ENCODE results near the gene PIP4K2C. TPM values are rescaled to one million over a fixed set of nuclear protein-coding genes. Genes with fewer than 3 reads are reported as not detected.

The PIP4K2C gene
- total RNA-seq, 2 experiments from 2014 or later: 17.8 to 20.6 TPM

DNA sequence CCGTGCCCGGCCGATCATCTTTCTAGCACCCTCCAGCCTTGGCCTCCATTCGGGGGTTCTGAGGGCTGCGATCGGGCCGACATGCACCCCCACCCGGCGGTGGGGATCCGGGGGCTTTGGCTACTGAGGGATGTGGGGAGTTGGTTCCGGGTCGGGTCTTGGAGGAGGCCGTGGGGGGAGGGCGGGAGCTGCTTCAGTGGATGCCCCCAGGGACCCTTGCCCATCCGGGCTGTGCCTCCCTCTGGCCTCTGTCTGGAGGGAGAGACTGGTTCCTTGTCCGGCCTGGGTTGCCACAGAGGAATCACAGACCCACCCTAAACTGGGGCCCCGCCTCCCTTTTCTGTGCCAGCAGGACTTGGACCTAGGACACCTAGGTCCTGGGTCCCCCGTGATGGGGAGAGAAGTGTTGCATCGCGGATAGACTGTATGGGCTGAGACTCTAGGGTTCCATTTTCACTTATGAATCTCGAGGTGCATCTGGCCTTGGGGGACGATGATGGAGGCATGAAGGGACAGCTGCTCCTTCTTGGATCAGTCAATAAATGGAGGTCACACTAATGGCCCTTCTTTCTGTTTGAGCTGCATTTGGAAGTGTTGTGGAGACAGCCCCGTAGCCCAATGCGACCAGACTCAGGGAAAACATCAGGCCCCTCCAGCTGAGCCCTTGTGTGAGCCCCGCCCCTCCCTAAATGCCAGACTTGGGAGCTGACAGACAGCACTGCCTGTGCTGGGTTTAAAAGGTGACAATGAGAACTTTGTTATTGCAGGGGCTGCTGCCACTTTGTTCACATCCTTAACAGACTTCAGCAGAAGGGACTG, 14.2 kb downstream of the PIP4K2C start:
- H3K9me3 Mint-ChIP-seq: no peaks in the 10 kb centered on the region
- peaks cover 23% of the 10 kb centered on the region for H3K4me1 Mint-ChIP-seq (ENCODE audit: low read depth)
- peaks cover 10% of the 10 kb centered on the region for H3K36me3 Mint-ChIP-seq
- DNase-seq: peak; percentile 31
- no peaks in the 10 kb centered on the region for H3K27me3 Mint-ChIP-seq
- intact Hi-C loops (cut with micrococcal nuclease): loop anchor here (2.0 kb wide), 1 partner anchor 14 kb away; the partner anchor contains the start of gene PIP4K2C
- ChIA-PET POLR2A (interaction anchor here (1.5 kb wide), 1 partner anchor 13 kb away, joined by 11 read pairs; the partner anchor contains the start of gene PIP4K2C), CTCF (interaction anchor here (1.2 to 3.6 kb wide), 2 partner anchors 12 to 21 kb away, joined by 3 to 26 read pairs; no protein-coding TSS in a partner anchor)
- peak overlapping the region; percentile 8 for H3K27ac Mint-ChIP-seq
- peak overlapping the region; percentile 74 for H3K4me3 Mint-ChIP-seq

- no peak for DNase-seq
- intact Hi-C loops (cut with micrococcal nuclease): loop anchor here (2.0 kb wide), 1 partner anchor 15 kb away; the partner anchor contains the start of gene PIP4K2C
- POLR2A ChIA-PET: interaction anchor here (1.5 kb wide), 1 partner anchor 14 kb away, joined by 11 read pairs; the partner anchor contains the start of gene PIP4K2C
- no peaks in the 10 kb centered on the region for H3K9me3 Mint-ChIP-seq
- H3K27me3 Mint-ChIP-seq: peaks cover 1% of the 10 kb centered on the region
- peaks cover 10% of the 10 kb centered on the region for H3K36me3 Mint-ChIP-seq
- CTCF ChIA-PET: interaction anchor here (1.2 to 3.6 kb wide), 3 partner anchors 12 to 22 kb away, joined by 3 to 26 read pairs (median 6); no protein-coding TSS in a partner anchor
- peaks cover 29% of the 10 kb centered on the region for H3K4me1 Mint-ChIP-seq (ENCODE audit: low read depth)
- no peak overlapping the region for H3K27ac Mint-ChIP-seq
- no peak overlapping the region for H3K4me3 Mint-ChIP-seq
These were observed 14.9 kb downstream of the PIP4K2C start for GRCh38 chr12:57605811-57606311.

DNA sequence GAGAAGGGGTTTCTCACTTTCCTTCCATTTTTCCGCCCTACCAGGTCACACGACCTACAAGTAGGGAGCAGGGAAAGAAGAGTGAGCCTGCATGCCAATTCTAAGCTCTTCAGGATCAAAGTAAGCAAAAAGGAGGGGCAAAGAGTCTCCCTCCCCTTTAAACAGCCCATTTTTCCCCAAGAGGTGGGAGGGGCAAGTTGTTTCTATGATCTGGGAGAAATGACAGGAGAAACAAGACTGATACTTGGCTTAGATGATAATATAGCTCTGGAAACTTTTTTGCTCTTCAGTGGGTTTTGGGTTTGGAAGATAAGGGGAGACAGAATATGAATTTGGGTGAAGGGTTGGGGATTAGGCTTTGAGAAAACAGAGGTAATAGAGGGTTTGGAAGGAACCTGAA, 15.4 kb downstream of the PIP4K2C start:
- POLR2A ChIA-PET: interaction anchor here (1.5 kb wide), 1 partner anchor 14 kb away, joined by 11 read pairs; the partner anchor contains the start of gene PIP4K2C
- H3K27ac Mint-ChIP-seq: no peak overlapping the region

DNA sequence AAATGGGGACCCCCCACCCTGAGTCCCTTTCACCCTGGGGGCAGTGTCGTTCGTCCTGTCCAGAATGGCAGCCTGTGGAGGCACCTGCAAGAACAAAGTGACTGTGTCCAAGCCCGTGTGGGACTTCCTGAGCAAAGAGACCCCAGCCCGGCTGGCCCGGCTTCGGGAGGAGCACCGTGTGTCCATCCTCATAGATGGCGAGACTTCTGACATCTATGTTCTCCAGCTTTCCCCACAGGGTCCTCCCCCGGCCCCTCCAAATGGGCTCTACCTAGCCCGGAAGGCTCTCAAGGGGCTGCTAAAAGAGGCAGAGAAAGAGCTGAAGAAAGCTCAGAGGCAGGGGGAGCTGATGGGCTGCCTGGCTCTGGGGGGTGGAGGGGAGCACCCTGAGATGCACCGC, 15.8 kb downstream of the PIP4K2C start:
- H3K4me3 Mint-ChIP-seq: no peak overlapping the region
- intact Hi-C loops (cut with micrococcal nuclease): no loop called here
- no peaks in the 10 kb centered on the region for H3K9me3 Mint-ChIP-seq
- H3K4me1 Mint-ChIP-seq (ENCODE audit: low read depth): peaks cover 31% of the 10 kb centered on the region
- peaks cover 3% of the 10 kb centered on the region for H3K27me3 Mint-ChIP-seq
- H3K36me3 Mint-ChIP-seq: peaks cover 9% of the 10 kb centered on the region
- H3K27ac Mint-ChIP-seq: no peak overlapping the region
- ChIA-PET CTCF (interaction anchor here (1.3 to 3.6 kb wide), 3 partner anchors 14 to 131 kb away, joined by 3 to 26 read pairs (median 6); no protein-coding TSS in a partner anchor), POLR2A (no interaction called here)
- no peak for DNase-seq

More for the DNA sequence above, 15.4 kb downstream of the PIP4K2C start:
- Mint-ChIP-seq H3K9me3 (no peaks in the 10 kb centered on the region), H3K27me3 (peaks cover 3% of the 10 kb centered on the region), H3K4me1 (ENCODE audit: low read depth) (peaks cover 31% of the 10 kb centered on the region), H3K36me3 (peaks cover 9% of the 10 kb centered on the region), H3K4me3 (no peak overlapping the region)
- no peak for DNase-seq
- intact Hi-C loops (cut with micrococcal nuclease): no loop called here
- CTCF ChIA-PET: interaction anchor here (1.8 to 3.6 kb wide), 2 partner anchors 14 to 23 kb away, joined by 6 to 26 read pairs; no protein-coding TSS in a partner anchor

DNA sequence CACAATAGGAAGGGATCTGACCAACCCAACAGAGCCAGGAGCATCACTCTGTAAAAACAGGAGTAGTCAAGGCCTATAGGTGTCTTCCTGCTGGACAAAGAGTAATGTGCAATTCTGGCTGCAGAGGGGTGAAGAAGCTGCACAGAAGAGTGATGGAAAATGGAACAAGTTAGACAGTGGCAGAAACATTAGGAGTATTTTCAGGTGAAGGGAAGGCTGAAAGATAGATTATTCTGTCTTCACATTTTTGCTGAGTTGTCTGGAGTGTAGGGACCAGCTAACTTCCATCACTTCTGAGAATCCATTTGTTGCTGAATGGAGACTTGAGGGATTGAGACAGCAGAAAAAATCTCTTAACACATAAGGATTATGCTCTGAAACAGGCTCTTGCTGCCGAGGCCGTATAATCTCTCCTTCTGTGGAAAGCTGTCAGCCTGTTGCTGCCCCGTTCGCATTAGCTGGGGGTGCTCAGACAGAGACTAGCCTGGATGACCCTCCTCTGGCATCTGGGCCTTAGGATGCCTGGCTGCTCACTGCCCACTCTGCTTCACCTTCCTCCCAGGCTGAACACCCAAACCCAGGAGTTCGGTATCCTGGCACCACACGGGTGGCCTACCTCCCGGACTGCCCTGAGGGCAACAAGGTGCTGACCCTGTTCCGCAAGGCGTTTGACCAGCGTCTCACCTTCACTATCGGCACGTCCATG, 17.1 kb downstream of the PIP4K2C start:
- Mint-ChIP-seq H3K36me3 (peaks cover 2% of the 10 kb centered on the region), H3K27me3 (peaks cover 15% of the 10 kb centered on the region), H3K4me1 (ENCODE audit: low read depth) (peaks cover 29% of the 10 kb centered on the region), H3K4me3 (no peak overlapping the region), H3K27ac (no peak overlapping the region), H3K9me3 (no peaks in the 10 kb centered on the region)
- CTCF ChIA-PET: interaction anchor here (0.6 to 3.6 kb wide), 5 partner anchors 13 to 194 kb away, joined by 3 to 26 read pairs (median 3); no protein-coding TSS in a partner anchor
- POLR2A ChIA-PET: no interaction called here
- intact Hi-C loops (cut with micrococcal nuclease): no loop called here
- DNase-seq: no peak

- H3K9me3 Mint-ChIP-seq: no peaks in the 10 kb centered on the region
- no peak overlapping the region for H3K27ac Mint-ChIP-seq
- peaks cover 22% of the 10 kb centered on the region for H3K27me3 Mint-ChIP-seq
- intact Hi-C loops (cut with micrococcal nuclease): no loop called here
- POLR2A ChIA-PET: no interaction called here
- CTCF ChIA-PET: interaction anchor here (0.6 to 1.3 kb wide), 3 partner anchors 12 to 193 kb away, joined by 3 to 4 read pairs (median 3); no protein-coding TSS in a partner anchor
- no peak overlapping the region for H3K4me3 Mint-ChIP-seq
- H3K36me3 Mint-ChIP-seq: peaks cover 2% of the 10 kb centered on the region
- DNase-seq: no peak
- peaks cover 20% of the 10 kb centered on the region for H3K4me1 Mint-ChIP-seq (ENCODE audit: low read depth)
These were observed 18.2 kb downstream of the PIP4K2C start for GRCh38 chr12:57609101-57609780.

DNA sequence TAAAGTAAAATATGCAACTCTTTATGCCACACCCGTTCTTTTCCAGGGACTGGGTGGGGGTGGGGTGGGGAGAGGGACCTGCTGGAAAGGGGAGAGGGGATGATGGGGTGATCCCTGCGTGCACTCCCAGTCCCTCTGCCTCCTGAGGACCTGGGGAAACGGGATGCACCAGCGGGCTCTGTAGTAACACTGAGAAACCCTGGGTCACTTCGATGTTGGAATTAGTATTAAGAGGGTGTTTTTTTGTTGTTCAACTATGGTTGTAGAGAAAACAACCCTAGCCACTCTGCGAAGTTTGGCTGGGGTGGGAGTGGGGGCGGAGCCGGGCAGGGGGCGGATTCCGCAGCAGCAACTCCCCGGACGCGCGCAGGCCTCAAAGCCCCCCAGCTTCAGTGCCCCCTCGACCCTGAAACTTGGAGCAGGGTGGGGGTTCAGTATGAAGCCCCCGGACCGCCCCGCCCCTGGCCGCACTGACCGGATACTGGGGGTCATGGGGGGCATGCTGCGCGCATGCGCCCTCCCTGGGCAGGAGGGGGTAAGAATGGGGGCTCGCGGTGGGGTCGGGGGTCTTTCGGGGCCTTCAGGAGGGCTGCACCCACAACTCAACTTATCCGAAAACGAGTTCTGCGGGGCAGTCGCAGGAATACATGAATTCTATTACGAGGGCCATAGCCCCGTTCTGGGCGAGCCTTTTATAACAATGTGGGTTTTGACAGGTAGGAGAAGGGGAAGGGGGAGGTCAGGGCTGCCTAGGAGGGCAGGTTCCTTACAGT, 19.0 kb downstream of the PIP4K2C start:
- Mint-ChIP-seq H3K27me3 (peaks cover 23% of the 10 kb centered on the region), H3K9me3 (no peaks in the 10 kb centered on the region), H3K4me1 (ENCODE audit: low read depth) (peaks cover 16% of the 10 kb centered on the region), H3K4me3 (peak overlapping the region; percentile 58), H3K36me3 (peaks cover 2% of the 10 kb centered on the region), H3K27ac (no peak overlapping the region)
- ChIA-PET CTCF (interaction anchor here (1.1 to 2.0 kb wide), 2 partner anchors 10 to 18 kb away, joined by 3 to 9 read pairs; no protein-coding TSS in a partner anchor), POLR2A (interaction anchor here (2.9 kb wide), 1 partner anchor 11 kb away, joined by 9 read pairs; no protein-coding TSS in a partner anchor)
- no peak for DNase-seq
- intact Hi-C loops (cut with micrococcal nuclease): no loop called here

- peaks cover 2% of the 10 kb centered on the region for H3K36me3 Mint-ChIP-seq
- H3K9me3 Mint-ChIP-seq: no peaks in the 10 kb centered on the region
- no peak overlapping the region for H3K27ac Mint-ChIP-seq
- peaks cover 11% of the 10 kb centered on the region for H3K4me1 Mint-ChIP-seq (ENCODE audit: low read depth)
- POLR2A ChIA-PET: interaction anchor here (1.0 to 2.9 kb wide), 2 partner anchors 10 to 80 kb away, joined by 4 to 9 read pairs; no protein-coding TSS in a partner anchor
- intact Hi-C loops (cut with micrococcal nuclease): no loop called here
- H3K4me3 Mint-ChIP-seq: peak overlapping the region; percentile 58
- peaks cover 23% of the 10 kb centered on the region for H3K27me3 Mint-ChIP-seq
- CTCF ChIA-PET: interaction anchor here (1.1 to 2.0 kb wide), 3 partner anchors 10 to 27 kb away, joined by 3 to 9 read pairs (median 3); no protein-coding TSS in a partner anchor
- no peak for DNase-seq
These were observed 19.6 kb downstream of the PIP4K2C start for GRCh38 chr12:57610554-57611107.

DNA sequence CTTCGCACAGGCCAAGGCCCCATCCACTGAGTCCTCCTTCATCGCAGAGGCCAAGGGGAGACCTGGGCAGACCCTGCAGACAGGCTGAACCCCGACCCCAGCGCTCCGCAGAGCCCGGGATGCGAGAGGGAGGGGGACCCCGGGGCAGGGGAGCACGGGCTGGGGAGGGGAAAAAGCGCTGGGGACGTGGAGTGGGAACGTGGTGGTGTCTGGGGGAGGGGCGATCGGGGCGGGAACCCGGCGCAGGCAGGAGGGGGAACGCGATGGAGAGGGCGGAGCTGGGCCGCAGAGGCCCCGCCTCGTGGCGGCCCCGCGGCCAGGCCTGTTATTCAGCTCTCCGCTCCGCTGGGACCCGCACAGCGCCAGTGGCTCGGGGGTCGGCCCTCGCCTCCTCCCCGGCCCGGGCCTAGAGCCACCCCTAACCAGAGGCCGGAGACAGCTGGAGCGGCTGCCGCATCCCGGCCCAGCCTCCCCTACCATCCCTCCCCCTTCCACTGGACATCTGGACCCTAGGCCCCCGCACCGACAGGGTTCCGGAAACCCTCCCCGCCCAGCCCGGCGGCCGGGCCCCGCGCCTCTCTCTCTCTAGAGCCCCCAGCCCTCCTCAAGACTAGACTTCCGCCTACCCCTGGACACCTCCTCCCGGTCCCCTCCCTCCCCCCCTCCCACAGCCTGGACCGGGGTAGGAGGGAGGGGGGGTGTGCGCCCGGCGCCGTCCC, 20.3 kb downstream of the PIP4K2C start, which contains the start of gene ARHGEF25:
Gene ARHGEF25 (plus strand): TSS at position 328 of the 719 bp plus-strand sequence. CDS start 460 bp downstream, outside the sequence.
- peak within 1 kb of the TSS; percentile 58 for H3K4me3 Mint-ChIP-seq
- H3K27ac Mint-ChIP-seq: no peak within 1 kb of the TSS
- intact Hi-C loops (cut with micrococcal nuclease): no loop called here
- ChIA-PET CTCF (interaction anchor here (1.1 to 2.0 kb wide), 3 partner anchors 9 to 28 kb away, joined by 3 to 9 read pairs (median 3); no protein-coding TSS in a partner anchor), POLR2A (interaction anchor here (0.6 to 2.9 kb wide), 3 partner anchors 8 to 81 kb away, joined by 3 to 9 read pairs (median 4); no protein-coding TSS in a partner anchor)
- no peaks in the 10 kb centered on the region for H3K9me3 Mint-ChIP-seq
- peaks cover 9% of the 10 kb centered on the region for H3K4me1 Mint-ChIP-seq (ENCODE audit: low read depth)
- peaks cover 2% of the 10 kb centered on the region for H3K36me3 Mint-ChIP-seq
- H3K27me3 Mint-ChIP-seq: peaks cover 23% of the 10 kb centered on the region
- peak; percentile 67 for DNase-seq

Data from activated CD4-positive, alpha-beta memory T cell treated with anti-CD3 and anti-CD28 coated beads for 36 hours (primary cell).